SK-N-SH treated with all-trans-retinoic acid at 6 μM for 48 hours (cell line): ENCODE data around the gene SYNPO.

ENCODE experiments used
- ATAC-seq: fragments of 200-7000 bp; cut with Tn5 transposase; 3 replicates; pipeline ENCODE4 v1.9.1; 2020; ENCODE audit warnings: mild to moderate bottlenecking, moderate library complexity
- ARNTL ChIP-seq: fragments of 450-650 bp; formaldehyde crosslinking; IDR thresholded peaks from 2 replicates; pipeline ENCODE4 v1.5.0; 2020; ENCODE audit warnings: low read depth, mild to moderate bottlenecking, moderate library complexity, borderline replicate concordance
- CSDC2 ChIP-seq: fragments of 250-450 bp; sonication (Bioruptor Pico); IDR thresholded peaks from 2 replicates; pipeline ENCODE4 v1.5.0; 2020; ENCODE audit warnings: mild to moderate bottlenecking, moderate library complexity
- ESRRG ChIP-seq: fragments of 250-450 bp; sonication (Bioruptor Pico); IDR thresholded peaks from 2 replicates; pipeline ENCODE4 v1.6.1; 2021; ENCODE audit warnings: mild to moderate bottlenecking
- GLIS3 ChIP-seq: fragments of 250-450 bp; sonication (Bioruptor Pico); IDR thresholded peaks from 2 replicates; pipeline ENCODE4 v1.5.0; 2020; ENCODE audit warnings: mild to moderate bottlenecking, moderate library complexity
- ISL1 ChIP-seq: fragments of 250-450 bp; sonication (Bioruptor Pico); IDR thresholded peaks from 2 replicates; pipeline ENCODE4 v2.1.2; 2022; ENCODE audit warnings: mild to moderate bottlenecking, moderate library complexity
- OSR1 ChIP-seq: fragments of 250-450 bp; sonication (Bioruptor Pico); IDR thresholded peaks from 2 replicates; pipeline ENCODE4 v1.8.0; 2022; ENCODE audit warnings: moderate library complexity, mild to moderate bottlenecking, inconsistent platforms
- PPARA ChIP-seq: fragments of 250-450 bp; sonication (Bioruptor Pico); IDR thresholded peaks from 2 replicates; pipeline ENCODE4 v1.5.0; 2020; ENCODE audit warnings: mild to moderate bottlenecking, borderline replicate concordance
- RARB ChIP-seq: fragments of 250-450 bp; sonication (Bioruptor Pico); IDR thresholded peaks from 2 replicates; pipeline ENCODE4 v1.8.0; 2021; ENCODE audit warnings: mild to moderate bottlenecking, moderate library complexity
- SNAI2 ChIP-seq: fragments of 250-450 bp; sonication (Bioruptor Pico); IDR thresholded peaks from 2 replicates; pipeline ENCODE4 v1.5.0; 2020; ENCODE audit warnings: mild to moderate bottlenecking, moderate library complexity
- TCF4 ChIP-seq: fragments of 250-450 bp; sonication (Bioruptor Pico); IDR thresholded peaks from 2 replicates; pipeline ENCODE4 v1.8.0; 2021; ENCODE audit warnings: mild to moderate bottlenecking, moderate library complexity, borderline replicate concordance
- TOX ChIP-seq: fragments of 250-450 bp; sonication (Bioruptor Pico); IDR thresholded peaks from 2 replicates; pipeline ENCODE4 v1.8.0; 2021; ENCODE audit warnings: mild to moderate bottlenecking, moderate library complexity, borderline replicate concordance
- ZC3H10 ChIP-seq: fragments of 250-450 bp; sonication (Bioruptor Pico); IDR thresholded peaks from 2 replicates; pipeline ENCODE4 v1.5.1; 2021; ENCODE audit warnings: mild to moderate bottlenecking, moderate library complexity
- ZFP3 ChIP-seq: fragments of 250-450 bp; sonication (Bioruptor Pico); IDR thresholded peaks from 2 replicates; pipeline ENCODE4 v1.5.0; 2020; ENCODE audit warnings: mild to moderate bottlenecking, moderate library complexity
- ZFP30 ChIP-seq: fragments of 450-650 bp; formaldehyde crosslinking; IDR thresholded peaks from 2 replicates; pipeline ENCODE4 v1.5.0; 2022; ENCODE audit warnings: mild to moderate bottlenecking, moderate library complexity
- ZNF565 ChIP-seq: fragments of 450-650 bp; formaldehyde crosslinking; conservative IDR thresholded peaks from 2 replicates; pipeline ENCODE4 v1.5.0; 2020; ENCODE audit warnings: low read depth, mild to moderate bottlenecking, moderate library complexity
- ZNF70 ChIP-seq: fragments of 450-650 bp; formaldehyde crosslinking; IDR thresholded peaks from 2 replicates; pipeline ENCODE4 v1.5.0; 2020; ENCODE audit warnings: mild to moderate bottlenecking, moderate library complexity
- ZNF8 ChIP-seq: fragments of 450-650 bp; formaldehyde crosslinking; IDR thresholded peaks from 2 replicates; pipeline ENCODE4 v1.5.0; 2020; ENCODE audit warnings: mild to moderate bottlenecking, moderate library complexity
- TF ChIP-seq, protein P1 (sequence below): fragments of 250-450 bp; sonication (Bioruptor Pico); IDR thresholded peaks from 2 replicates; pipeline ENCODE4 v1.5.0; 2020; ENCODE audit warnings: mild to moderate bottlenecking, moderate library complexity
- TF ChIP-seq, protein P2 (sequence below): fragments of 250-450 bp; sonication (Bioruptor Pico); IDR thresholded peaks from 2 replicates; pipeline ENCODE4 v1.8.0; 2020; ENCODE audit warnings: mild to moderate bottlenecking, moderate library complexity, borderline replicate concordance
- TF ChIP-seq, protein P3 (sequence below): fragments of 250-450 bp; sonication (Bioruptor Pico); IDR thresholded peaks from 2 replicates; pipeline ENCODE4 v1.5.1; 2021; ENCODE audit warnings: mild to moderate bottlenecking, moderate library complexity
- TF ChIP-seq, protein P4 (sequence below): fragments of 250-450 bp; sonication (Bioruptor Pico); IDR thresholded peaks from 2 replicates; pipeline ENCODE4 v1.8.0; 2021; ENCODE audit warnings: low read depth, mild to moderate bottlenecking, moderate library complexity, borderline replicate concordance

The SYNPO gene

DNA sequence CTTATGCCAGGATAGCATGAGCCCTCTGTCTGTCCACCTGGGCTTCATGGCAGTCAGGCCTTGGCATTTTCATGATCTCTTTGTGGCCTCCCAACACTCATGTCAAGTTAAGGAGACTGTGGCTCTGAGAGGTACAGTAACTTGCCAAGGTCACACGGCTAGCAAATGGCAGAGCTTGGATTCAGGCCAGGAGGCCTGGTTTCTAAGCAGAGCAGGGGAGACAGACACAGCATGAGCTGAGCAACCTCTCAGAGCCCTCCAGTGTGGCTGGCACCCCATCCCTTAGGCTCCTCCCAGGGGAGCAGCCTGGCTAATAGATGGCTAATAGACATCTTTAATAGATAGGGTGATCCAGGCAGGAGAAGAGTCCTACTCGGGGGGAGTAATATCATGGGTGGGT, 4.1 kb downstream of the SYNPO start (continued):
- TF ChIP-seq, protein P1, sequence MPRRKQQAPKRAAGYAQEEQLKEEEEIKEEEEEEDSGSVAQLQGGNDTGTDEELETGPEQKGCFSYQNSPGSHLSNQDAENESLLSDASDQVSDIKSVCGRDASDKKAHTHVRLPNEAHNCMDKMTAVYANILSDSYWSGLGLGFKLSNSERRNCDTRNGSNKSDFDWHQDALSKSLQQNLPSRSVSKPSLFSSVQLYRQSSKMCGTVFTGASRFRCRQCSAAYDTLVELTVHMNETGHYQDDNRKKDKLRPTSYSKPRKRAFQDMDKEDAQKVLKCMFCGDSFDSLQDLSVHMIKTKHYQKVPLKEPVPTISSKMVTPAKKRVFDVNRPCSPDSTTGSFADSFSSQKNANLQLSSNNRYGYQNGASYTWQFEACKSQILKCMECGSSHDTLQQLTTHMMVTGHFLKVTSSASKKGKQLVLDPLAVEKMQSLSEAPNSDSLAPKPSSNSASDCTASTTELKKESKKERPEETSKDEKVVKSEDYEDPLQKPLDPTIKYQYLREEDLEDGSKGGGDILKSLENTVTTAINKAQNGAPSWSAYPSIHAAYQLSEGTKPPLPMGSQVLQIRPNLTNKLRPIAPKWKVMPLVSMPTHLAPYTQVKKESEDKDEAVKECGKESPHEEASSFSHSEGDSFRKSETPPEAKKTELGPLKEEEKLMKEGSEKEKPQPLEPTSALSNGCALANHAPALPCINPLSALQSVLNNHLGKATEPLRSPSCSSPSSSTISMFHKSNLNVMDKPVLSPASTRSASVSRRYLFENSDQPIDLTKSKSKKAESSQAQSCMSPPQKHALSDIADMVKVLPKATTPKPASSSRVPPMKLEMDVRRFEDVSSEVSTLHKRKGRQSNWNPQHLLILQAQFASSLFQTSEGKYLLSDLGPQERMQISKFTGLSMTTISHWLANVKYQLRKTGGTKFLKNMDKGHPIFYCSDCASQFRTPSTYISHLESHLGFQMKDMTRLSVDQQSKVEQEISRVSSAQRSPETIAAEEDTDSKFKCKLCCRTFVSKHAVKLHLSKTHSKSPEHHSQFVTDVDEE, result peak; percentile 34; the same call in 1 of the 2 replicates
- TF ChIP-seq TOX (CRISPR knock-in tag), result no peak
- no peak for TF ChIP-seq TCF4 (CRISPR knock-in tag)
- no peak for TF ChIP-seq GLIS3
- TF ChIP-seq ZNF565 (CRISPR knock-in tag), result no peak
- no peak for TF ChIP-seq CSDC2 (CRISPR knock-in tag)

DNA sequence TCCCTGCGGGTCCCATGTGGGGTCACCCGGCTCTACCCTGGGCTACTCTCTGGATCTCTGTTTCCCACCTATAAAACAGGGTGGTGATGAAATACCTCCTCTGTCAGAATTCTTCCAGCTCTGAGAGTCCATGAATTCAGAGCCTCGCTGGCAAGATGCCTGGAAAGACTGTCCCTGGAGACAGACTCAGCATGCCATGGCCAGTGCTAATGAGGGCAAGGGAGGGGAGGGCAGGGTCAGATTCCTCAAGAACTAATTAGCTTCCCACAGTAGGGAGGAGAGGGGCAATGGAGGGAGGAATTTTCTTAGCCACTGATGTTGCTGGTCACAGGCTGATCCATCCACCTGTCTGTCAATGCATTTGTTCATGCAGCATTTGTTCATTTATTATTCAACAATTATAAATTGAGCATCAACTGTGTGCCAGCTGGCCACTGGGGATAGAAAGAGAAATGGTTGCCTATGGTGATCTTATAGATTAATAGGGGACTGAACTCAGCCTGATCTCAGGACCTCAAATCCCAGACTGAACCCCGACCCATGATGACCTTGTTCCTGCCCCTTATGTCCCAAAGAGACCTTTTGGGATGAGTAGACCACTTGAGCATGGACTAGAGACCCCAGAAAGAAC, 4.7 kb downstream of the SYNPO start:
- TF ChIP-seq GLIS3 (no peak), RARB (CRISPR knock-in tag) (no peak), ESRRG (CRISPR knock-in tag) (no peak), ZFP30 (CRISPR knock-in tag) (no peak), SNAI2 (CRISPR knock-in tag) (no peak), ARNTL (no peak), ZNF70 (CRISPR knock-in tag) (peak; percentile 84), ZC3H10 (CRISPR knock-in tag) (no peak), ZNF565 (CRISPR knock-in tag) (no peak), ZNF8 (CRISPR knock-in tag) (no peak), ISL1 (CRISPR knock-in tag) (peak; percentile 65), OSR1 (CRISPR knock-in tag) (no peak), ZFP3 (0 out of 2 replicates have a peak, but pooled peaks have one; percentile 11)
- TF ChIP-seq, protein P1, result no peak
- TF ChIP-seq, protein P2, sequence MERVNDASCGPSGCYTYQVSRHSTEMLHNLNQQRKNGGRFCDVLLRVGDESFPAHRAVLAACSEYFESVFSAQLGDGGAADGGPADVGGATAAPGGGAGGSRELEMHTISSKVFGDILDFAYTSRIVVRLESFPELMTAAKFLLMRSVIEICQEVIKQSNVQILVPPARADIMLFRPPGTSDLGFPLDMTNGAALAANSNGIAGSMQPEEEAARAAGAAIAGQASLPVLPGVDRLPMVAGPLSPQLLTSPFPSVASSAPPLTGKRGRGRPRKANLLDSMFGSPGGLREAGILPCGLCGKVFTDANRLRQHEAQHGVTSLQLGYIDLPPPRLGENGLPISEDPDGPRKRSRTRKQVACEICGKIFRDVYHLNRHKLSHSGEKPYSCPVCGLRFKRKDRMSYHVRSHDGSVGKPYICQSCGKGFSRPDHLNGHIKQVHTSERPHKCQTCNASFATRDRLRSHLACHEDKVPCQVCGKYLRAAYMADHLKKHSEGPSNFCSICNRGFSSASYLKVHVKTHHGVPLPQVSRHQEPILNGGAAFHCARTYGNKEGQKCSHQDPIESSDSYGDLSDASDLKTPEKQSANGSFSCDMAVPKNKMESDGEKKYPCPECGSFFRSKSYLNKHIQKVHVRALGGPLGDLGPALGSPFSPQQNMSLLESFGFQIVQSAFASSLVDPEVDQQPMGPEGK, result no peak
- ATAC-seq, result peak; percentile 24

DNA sequence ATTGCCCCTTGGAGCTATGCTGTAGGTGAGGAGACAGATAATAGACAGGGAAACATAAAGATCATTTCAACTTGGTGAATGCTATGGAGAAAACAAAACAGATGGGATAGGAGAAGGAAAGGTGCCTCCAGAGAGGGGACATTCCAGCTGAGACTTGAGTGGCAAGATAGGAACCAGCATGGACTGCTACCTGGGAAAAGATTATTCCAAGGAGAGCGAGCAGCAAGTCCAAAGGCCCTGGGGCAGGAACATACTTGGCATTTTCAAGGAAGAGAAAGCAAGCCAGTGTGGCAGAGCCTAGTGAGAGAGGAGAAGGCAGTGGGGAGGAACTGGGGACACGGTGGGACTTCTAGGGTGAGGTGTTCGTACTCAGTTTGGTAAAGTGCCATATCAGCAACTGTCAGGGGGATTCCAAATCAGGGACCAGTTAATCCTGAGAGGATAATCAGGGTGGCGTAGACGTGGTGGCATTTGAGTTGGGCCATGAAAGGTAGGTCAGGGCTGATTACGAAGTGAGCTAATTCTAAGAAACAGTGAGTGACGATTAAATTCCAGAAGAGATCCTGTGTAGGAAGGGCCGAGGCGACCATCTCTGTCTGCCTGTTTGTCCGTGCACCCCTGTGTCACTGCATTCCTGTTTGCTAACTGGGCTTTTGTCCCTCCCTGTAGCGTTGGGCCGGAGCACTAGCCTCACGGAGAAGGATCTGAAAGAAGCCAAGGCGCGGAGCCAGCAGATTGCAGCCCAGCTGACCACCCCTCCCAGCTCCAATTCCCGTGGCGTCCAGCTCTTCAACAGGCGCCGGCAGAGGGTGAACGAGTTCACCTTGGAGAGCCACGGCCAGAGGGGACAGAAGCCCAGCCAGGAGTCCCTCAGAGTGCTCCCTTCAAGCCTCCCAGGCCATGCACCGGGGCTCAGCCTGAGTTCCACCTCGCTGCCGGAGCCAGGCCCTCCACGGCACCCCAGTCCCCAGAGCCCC, 7.1 kb downstream of the SYNPO start:
- no peak for ATAC-seq
- TF ChIP-seq GLIS3, result no peak
- no peak for TF ChIP-seq ZNF565 (CRISPR knock-in tag)
- no peak for TF ChIP-seq OSR1 (CRISPR knock-in tag)
- no peak for TF ChIP-seq ESRRG (CRISPR knock-in tag)
- no peak for TF ChIP-seq ZC3H10 (CRISPR knock-in tag)
- TF ChIP-seq ARNTL, result no peak
- TF ChIP-seq PPARA (CRISPR knock-in tag), result no peak
- TF ChIP-seq ISL1 (CRISPR knock-in tag), result no peak
- no peak for TF ChIP-seq CSDC2 (CRISPR knock-in tag)
- TF ChIP-seq ZFP3, result no peak
- TF ChIP-seq, protein P3, sequence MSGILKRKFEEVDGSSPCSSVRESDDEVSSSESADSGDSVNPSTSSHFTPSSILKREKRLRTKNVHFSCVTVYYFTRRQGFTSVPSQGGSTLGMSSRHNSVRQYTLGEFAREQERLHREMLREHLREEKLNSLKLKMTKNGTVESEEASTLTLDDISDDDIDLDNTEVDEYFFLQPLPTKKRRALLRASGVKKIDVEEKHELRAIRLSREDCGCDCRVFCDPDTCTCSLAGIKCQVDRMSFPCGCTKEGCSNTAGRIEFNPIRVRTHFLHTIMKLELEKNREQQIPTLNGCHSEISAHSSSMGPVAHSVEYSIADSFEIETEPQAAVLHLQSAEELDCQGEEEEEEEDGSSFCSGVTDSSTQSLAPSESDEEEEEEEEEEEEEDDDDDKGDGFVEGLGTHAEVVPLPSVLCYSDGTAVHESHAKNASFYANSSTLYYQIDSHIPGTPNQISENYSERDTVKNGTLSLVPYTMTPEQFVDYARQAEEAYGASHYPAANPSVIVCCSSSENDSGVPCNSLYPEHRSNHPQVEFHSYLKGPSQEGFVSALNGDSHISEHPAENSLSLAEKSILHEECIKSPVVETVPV, result no peak
- TF ChIP-seq, protein P1, result no peak
- TF ChIP-seq, protein P4, sequence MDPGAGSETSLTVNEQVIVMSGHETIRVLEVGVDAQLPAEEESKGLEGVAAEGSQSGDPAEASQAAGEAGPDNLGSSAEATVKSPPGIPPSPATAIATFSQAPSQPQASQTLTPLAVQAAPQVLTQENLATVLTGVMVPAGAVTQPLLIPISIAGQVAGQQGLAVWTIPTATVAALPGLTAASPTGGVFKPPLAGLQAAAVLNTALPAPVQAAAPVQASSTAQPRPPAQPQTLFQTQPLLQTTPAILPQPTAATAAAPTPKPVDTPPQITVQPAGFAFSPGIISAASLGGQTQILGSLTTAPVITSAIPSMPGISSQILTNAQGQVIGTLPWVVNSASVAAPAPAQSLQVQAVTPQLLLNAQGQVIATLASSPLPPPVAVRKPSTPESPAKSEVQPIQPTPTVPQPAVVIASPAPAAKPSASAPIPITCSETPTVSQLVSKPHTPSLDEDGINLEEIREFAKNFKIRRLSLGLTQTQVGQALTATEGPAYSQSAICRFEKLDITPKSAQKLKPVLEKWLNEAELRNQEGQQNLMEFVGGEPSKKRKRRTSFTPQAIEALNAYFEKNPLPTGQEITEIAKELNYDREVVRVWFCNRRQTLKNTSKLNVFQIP (CRISPR knock-in tag), result no peak
- no peak for TF ChIP-seq SNAI2 (CRISPR knock-in tag)
- TF ChIP-seq ZFP30 (CRISPR knock-in tag), result no peak
